ENCODE results near the gene CLRN1. TPM values are rescaled to one million over a fixed set of nuclear protein-coding genes. Genes with fewer than 3 reads are reported as not detected.

CLRN1 gene
- polyA plus RNA-seq, 1 experiment, result not detected

- Histone ChIP-seq H3K9me3 (ENCODE audit: control insufficient read depth, insufficient read depth, low read length) (no peaks in the 10 kb centered on the region), H3K4me3 (ENCODE audit: low read depth, low read length) (no peak overlapping the region), H3K27ac (ENCODE audit: low read depth, low read length) (no peak overlapping the region), H3K27me3 (ENCODE audit: control insufficient read depth, insufficient read depth, low read length) (peaks cover 3% of the 10 kb centered on the region)
- ChIA-PET POLR2A (no interaction called here), CTCF (interaction anchor here (0.7 to 3.8 kb wide), 18 partner anchors 12 to 249 kb away, joined by 3 to 74 read pairs (median 4); partner anchors contain the start of gene MED12L)
- peak; percentile 21 for DNase-seq (ENCODE audit: low read depth, low spot score)
- peak; percentile 70 for TF ChIP-seq CTCF (IDR thresholded peaks at IDR 0.05; ENCODE audit: low read depth, low read length)
Measured at GRCh38 chr3:151008699-151009098, 36.2 kb upstream of the CLRN1 start.

GRCh38 chr3:151003768-151004134 lies 31.2 kb upstream of the CLRN1 start:
- CTCF ChIA-PET, result interaction anchor here (0.6 to 1.9 kb wide), 4 partner anchors 61 to 281 kb away, joined by 3 to 5 read pairs (median 4); no protein-coding TSS in a partner anchor
- H3K27me3 ChIP-seq (ENCODE audit: control insufficient read depth, insufficient read depth, low read length), result no peaks in the 10 kb centered on the region

GRCh38 chr3:151003029-151003767 lies 30.7 kb upstream of the CLRN1 start:
- ChIA-PET CTCF (interaction anchor here (0.6 to 1.9 kb wide), 4 partner anchors 62 to 281 kb away, joined by 3 to 5 read pairs (median 4); no protein-coding TSS in a partner anchor), POLR2A (no interaction called here)

More at GRCh38 chr3:151003768-151004134, 31.2 kb upstream of the CLRN1 start:
- Histone ChIP-seq H3K27ac (ENCODE audit: low read depth, low read length) (no peak overlapping the region), H3K9me3 (ENCODE audit: control insufficient read depth, insufficient read depth, low read length) (no peaks in the 10 kb centered on the region), H3K4me3 (ENCODE audit: low read depth, low read length) (no peak overlapping the region)
- POLR2A ChIA-PET, result no interaction called here
- TF ChIP-seq CTCF (IDR thresholded peaks at IDR 0.05; ENCODE audit: low read depth, low read length), result no peak
- DNase-seq (ENCODE audit: low read depth, low spot score), result no peak

GRCh38 chr3:151002003-151002981 lies 29.8 kb upstream of the CLRN1 start:
- H3K4me3 ChIP-seq (ENCODE audit: low read depth, low read length), result no peak overlapping the region
- no peak for DNase-seq (ENCODE audit: low read depth, low spot score)
- H3K9me3 ChIP-seq (ENCODE audit: control insufficient read depth, insufficient read depth, low read length), result no peaks in the 10 kb centered on the region
- H3K27me3 ChIP-seq (ENCODE audit: control insufficient read depth, insufficient read depth, low read length), result no peaks in the 10 kb centered on the region
- ChIA-PET CTCF (interaction anchor here (1.2 to 1.9 kb wide), 3 partner anchors 143 to 280 kb away, joined by 3 to 5 read pairs (median 4); no protein-coding TSS in a partner anchor), POLR2A (no interaction called here)
- no peak overlapping the region for H3K27ac ChIP-seq (ENCODE audit: low read depth, low read length)
- TF ChIP-seq CTCF (IDR thresholded peaks at IDR 0.05; ENCODE audit: low read depth, low read length), result no peak

More at GRCh38 chr3:151003029-151003767, 30.7 kb upstream of the CLRN1 start:
- Histone ChIP-seq H3K27ac (ENCODE audit: low read depth, low read length) (no peak overlapping the region), H3K4me3 (ENCODE audit: low read depth, low read length) (no peak overlapping the region), H3K27me3 (ENCODE audit: control insufficient read depth, insufficient read depth, low read length) (no peaks in the 10 kb centered on the region), H3K9me3 (ENCODE audit: control insufficient read depth, insufficient read depth, low read length) (no peaks in the 10 kb centered on the region)
- TF ChIP-seq CTCF (IDR thresholded peaks at IDR 0.05; ENCODE audit: low read depth, low read length), result no peak
- DNase-seq (ENCODE audit: low read depth, low spot score), result no peak

All from AG04450 (cell line).